Measurements from ENCODE around the gene NFATC2.

The NFATC2 gene

DNA sequence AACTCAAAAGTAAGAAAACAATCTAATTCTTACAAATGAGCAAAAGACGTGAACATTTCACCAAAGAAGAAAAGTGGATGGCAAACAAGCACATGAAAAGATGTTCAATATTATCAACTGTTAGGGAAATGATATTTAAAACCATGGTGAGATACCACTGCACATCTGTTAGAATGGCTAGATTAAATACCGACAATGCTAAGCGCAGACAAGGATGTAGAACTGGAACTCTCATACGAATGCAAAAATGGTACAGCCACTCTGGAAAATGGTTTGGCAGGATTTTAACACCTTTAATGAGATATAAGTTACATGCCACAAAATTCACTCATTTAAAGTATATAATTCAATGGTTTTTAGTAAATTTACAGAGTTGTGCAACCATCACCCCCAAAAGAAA is 44.6 kb upstream of the NFATC2 start:
- no peak for DNase-seq (ENCODE audit: low read depth in 1 of 2, low spot score in 1 of 2)
- TF ChIP-seq, protein P1, sequence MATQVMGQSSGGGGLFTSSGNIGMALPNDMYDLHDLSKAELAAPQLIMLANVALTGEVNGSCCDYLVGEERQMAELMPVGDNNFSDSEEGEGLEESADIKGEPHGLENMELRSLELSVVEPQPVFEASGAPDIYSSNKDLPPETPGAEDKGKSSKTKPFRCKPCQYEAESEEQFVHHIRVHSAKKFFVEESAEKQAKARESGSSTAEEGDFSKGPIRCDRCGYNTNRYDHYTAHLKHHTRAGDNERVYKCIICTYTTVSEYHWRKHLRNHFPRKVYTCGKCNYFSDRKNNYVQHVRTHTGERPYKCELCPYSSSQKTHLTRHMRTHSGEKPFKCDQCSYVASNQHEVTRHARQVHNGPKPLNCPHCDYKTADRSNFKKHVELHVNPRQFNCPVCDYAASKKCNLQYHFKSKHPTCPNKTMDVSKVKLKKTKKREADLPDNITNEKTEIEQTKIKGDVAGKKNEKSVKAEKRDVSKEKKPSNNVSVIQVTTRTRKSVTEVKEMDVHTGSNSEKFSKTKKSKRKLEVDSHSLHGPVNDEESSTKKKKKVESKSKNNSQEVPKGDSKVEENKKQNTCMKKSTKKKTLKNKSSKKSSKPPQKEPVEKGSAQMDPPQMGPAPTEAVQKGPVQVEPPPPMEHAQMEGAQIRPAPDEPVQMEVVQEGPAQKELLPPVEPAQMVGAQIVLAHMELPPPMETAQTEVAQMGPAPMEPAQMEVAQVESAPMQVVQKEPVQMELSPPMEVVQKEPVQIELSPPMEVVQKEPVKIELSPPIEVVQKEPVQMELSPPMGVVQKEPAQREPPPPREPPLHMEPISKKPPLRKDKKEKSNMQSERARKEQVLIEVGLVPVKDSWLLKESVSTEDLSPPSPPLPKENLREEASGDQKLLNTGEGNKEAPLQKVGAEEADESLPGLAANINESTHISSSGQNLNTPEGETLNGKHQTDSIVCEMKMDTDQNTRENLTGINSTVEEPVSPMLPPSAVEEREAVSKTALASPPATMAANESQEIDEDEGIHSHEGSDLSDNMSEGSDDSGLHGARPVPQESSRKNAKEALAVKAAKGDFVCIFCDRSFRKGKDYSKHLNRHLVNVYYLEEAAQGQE (IDR thresholded peaks at IDR 0.05; ENCODE audit: insufficient replicate concordance, low read depth): no peak
- Histone ChIP-seq H3K4me3 (replicated peaks; ENCODE audit: insufficient read depth, low read length) (no peak overlapping the region), H3K27ac (replicated peaks) (no peak overlapping the region), H3K27me3 (ENCODE audit: insufficient read depth, poor library complexity, severe bottlenecking) (no peaks in the 10 kb centered on the region)

DNA sequence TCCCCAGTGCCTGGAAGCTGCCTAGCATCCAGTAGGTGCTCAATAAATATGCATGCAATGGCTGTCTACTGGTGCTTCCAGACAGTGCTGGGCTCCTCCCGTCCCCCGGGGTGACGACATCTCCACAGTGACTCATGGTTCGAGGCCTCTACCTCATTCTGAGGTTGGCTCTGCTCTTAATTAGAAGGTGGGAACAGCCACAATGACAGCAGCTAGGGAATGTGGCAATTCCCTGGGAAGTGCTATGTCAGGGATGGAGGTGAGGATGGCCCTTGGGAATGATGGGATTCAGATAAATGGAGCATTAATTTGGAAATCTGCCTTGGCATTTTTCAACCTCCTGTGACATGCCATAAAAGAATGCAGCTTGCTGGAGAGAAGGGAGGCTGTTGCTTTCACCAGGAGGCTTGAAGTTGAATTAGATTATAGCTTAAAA is 43.5 kb upstream of the NFATC2 start:
- DNase-seq (ENCODE audit: low read depth in 1 of 2, low spot score in 1 of 2): peak in 1 of 2 experiments; percentile 47

DNA sequence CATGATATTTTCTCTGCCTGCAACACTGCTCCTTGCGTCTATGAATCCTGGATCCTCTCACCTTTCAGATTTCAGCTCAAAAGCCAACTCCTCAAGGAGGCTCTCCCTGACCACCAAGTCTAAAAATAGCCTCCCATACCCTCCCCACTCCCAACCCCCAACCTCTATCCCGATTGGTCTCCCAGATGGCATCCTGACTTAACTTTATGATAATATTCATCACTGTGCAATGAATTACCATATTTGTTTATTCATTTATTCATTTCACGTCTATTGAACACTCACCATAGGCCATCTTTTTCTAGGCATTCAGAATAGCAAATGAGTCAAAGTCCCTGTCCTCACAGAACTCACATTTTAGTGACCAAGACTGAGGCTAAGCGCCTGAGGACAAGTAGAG is 42.6 kb upstream of the NFATC2 start:
- no peak overlapping the region for H3K27ac ChIP-seq (replicated peaks)
- no peaks in the 10 kb centered on the region for H3K27me3 ChIP-seq (ENCODE audit: insufficient read depth, poor library complexity, severe bottlenecking)
- no peak overlapping the region for H3K4me3 ChIP-seq (replicated peaks; ENCODE audit: insufficient read depth, low read length)
- no peak for DNase-seq (ENCODE audit: low read depth in 1 of 2, low spot score in 1 of 2)
- TF ChIP-seq, protein P1 (IDR thresholded peaks at IDR 0.05; ENCODE audit: insufficient replicate concordance, low read depth): no peak
- TF ChIP-seq POLR2AphosphoS5 (IDR thresholded peaks at IDR 0.05; ENCODE audit: low read depth) (no peak), GABPA (IDR thresholded peaks at IDR 0.05; ENCODE audit: low read depth) (no peak), SPI1 (IDR thresholded peaks at IDR 0.05; ENCODE audit: borderline replicate concordance, low read depth) (no peak)
- TF ChIP-seq, protein P2, sequence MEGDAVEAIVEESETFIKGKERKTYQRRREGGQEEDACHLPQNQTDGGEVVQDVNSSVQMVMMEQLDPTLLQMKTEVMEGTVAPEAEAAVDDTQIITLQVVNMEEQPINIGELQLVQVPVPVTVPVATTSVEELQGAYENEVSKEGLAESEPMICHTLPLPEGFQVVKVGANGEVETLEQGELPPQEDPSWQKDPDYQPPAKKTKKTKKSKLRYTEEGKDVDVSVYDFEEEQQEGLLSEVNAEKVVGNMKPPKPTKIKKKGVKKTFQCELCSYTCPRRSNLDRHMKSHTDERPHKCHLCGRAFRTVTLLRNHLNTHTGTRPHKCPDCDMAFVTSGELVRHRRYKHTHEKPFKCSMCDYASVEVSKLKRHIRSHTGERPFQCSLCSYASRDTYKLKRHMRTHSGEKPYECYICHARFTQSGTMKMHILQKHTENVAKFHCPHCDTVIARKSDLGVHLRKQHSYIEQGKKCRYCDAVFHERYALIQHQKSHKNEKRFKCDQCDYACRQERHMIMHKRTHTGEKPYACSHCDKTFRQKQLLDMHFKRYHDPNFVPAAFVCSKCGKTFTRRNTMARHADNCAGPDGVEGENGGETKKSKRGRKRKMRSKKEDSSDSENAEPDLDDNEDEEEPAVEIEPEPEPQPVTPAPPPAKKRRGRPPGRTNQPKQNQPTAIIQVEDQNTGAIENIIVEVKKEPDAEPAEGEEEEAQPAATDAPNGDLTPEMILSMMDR (IDR thresholded peaks at IDR 0.05; ENCODE audit: insufficient read depth, low read length): no peak

More for the DNA sequence above, 43.5 kb upstream of the NFATC2 start:
- H3K27me3 ChIP-seq (ENCODE audit: insufficient read depth, poor library complexity, severe bottlenecking): no peaks in the 10 kb centered on the region
- TF ChIP-seq POLR2AphosphoS5 (IDR thresholded peaks at IDR 0.05; ENCODE audit: low read depth): no peak
- no peak for TF ChIP-seq GABPA (IDR thresholded peaks at IDR 0.05; ENCODE audit: low read depth)
- TF ChIP-seq, protein P1 (IDR thresholded peaks at IDR 0.05; ENCODE audit: insufficient replicate concordance, low read depth): no peak
- no peak overlapping the region for H3K4me3 ChIP-seq (replicated peaks; ENCODE audit: insufficient read depth, low read length)
- H3K27ac ChIP-seq (replicated peaks): no peak overlapping the region

DNA sequence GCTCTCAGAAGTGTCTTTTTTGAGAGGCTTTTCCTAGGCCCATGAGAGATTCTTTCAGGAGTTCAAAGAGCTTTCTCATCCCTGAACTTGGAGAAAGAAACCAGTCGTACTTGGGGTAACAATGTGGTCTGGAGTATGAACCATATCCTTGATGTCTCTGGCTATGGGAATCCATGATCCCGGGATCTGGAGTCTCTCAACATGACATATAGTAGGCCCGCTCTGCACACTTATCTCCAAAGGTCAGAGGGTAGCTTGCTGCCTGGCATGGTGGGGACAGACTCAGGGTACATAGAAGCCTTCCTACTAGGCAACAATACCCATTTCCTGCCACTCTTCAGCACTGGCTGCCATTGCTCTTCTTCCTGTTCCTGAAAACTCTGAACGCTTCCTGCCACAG is 42.2 kb upstream of the NFATC2 start:
- no peak overlapping the region for H3K4me3 ChIP-seq (replicated peaks; ENCODE audit: insufficient read depth, low read length)
- TF ChIP-seq GABPA (IDR thresholded peaks at IDR 0.05; ENCODE audit: low read depth) (no peak), SPI1 (IDR thresholded peaks at IDR 0.05; ENCODE audit: borderline replicate concordance, low read depth) (no peak), POLR2AphosphoS5 (IDR thresholded peaks at IDR 0.05; ENCODE audit: low read depth) (no peak)
- TF ChIP-seq, protein P2 (IDR thresholded peaks at IDR 0.05; ENCODE audit: insufficient read depth, low read length): no peak
- TF ChIP-seq, protein P1 (IDR thresholded peaks at IDR 0.05; ENCODE audit: insufficient replicate concordance, low read depth): no peak
- H3K27ac ChIP-seq (replicated peaks): no peak overlapping the region
- peak in 1 of 2 experiments; percentile 10 for DNase-seq (ENCODE audit: low read depth in 1 of 2, low spot score in 1 of 2)
- no peaks in the 10 kb centered on the region for H3K27me3 ChIP-seq (ENCODE audit: insufficient read depth, poor library complexity, severe bottlenecking)

Measured in HL-60 (cell line).